K562 (cell line): ENCODE data around the gene GLIS2. TPM values are rescaled to one million over a fixed set of nuclear protein-coding genes. Genes with fewer than 3 reads are reported as not detected.

Source experiments
- CBX3 ChIP-seq, 2 experiments: IDR thresholded peaks; 1 replicate in 1 of 2; 2 replicates in 1 of 2; pipeline ENCODE4 v1.6.1; 2012; ENCODE audit warnings: inconsistent platforms in 2 of 2, low read length in 2 of 2, borderline replicate concordance in 1 of 2, control low read depth in 1 of 2
- ZNF174 ChIP-seq: fragments of 250-450 bp; sonication (Bioruptor Pico); IDR thresholded peaks from 2 replicates; pipeline ENCODE4 v1.4.0; 2020; ENCODE audit warnings: mild to moderate bottlenecking
- polyA plus RNA-seq, 8 experiments: library from polyadenylated mRNA; depleted of rRNA in 4 of 8; stranded (reverse) in 5 of 8; unstranded in 3 of 8; fragments of >200 nt; fragmentation: Nextera tagmentation in 2 of 8; fragmentation: Illumina TruSeq in 1 of 8; extraction: Ambion mirVana in 2 of 8; extraction: Trizol in 1 of 8; gene quantifications; 2 replicates each; pipeline versions ENCODE4 v1.2.1 to v1.2.3, GENCODE V29; 2011 to 2014; ENCODE audit warnings: inconsistent platforms in 1 of 8, missing spikeins in 1 of 8
- total RNA-seq, 7 experiments: library from RNA; depleted of rRNA in 6 of 7; stranded (reverse); fragments of >200 nt in 6 of 7; fragmentation: Illumina TruSeq in 2 of 7; extraction: Trizol in 2 of 7; gene quantifications; 2 replicates each; pipeline versions ENCODE4 v1.2.1 to v1.2.3, GENCODE V29; 2011 to 2021; ENCODE audit warnings: low replicate concordance in 1 of 7
- TF ChIP-seq, protein P1 (sequence below), 2 experiments: fragments of 450-650 bp; IDR thresholded peaks; 2 replicates each; pipeline ENCODE4 v1.6.1; 2016; ENCODE audit warnings: mild to moderate bottlenecking in 2 of 2, borderline replicate concordance in 1 of 2, low read depth in 1 of 2, moderate library complexity in 1 of 2

GLIS2 gene
- total and polyA plus RNA-seq, 9 of the 15 experiments (the other 6 are each of a cell fraction or from before 2014, with no cell fraction given), result 0.10 to 9.0 (median 0.57) TPM

DNA sequence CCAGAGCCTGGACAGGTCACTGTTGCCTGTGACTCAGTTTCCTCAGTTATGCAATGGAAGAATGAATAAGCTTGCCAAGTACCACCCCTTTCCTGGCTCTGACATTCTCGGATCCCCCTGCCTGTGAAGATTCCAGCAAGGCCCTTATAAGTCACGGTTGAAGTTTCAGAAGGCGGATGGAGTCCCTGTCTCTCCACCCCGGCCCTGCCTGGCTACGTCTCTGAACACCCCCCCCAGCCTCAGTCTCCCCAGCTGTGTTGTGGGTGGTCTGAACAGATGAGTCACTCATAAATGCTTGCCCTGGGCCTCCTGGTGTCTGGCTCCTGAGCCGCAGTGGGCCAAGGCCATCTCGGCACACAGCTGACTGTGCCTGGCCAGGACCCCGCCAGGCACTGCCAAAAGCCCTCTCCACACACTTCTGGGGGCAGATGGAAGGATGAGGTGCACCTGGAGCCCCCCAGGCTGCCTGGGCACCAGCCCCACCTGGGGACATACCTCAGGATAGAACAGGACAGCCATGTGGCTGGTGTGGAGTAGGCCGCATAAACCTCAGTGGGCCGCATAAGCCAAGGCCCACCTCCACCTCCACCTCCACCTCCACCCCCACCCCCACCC lies 71.2 kb downstream of the GLIS2 start (continued):
- TF ChIP-seq, protein P1, sequence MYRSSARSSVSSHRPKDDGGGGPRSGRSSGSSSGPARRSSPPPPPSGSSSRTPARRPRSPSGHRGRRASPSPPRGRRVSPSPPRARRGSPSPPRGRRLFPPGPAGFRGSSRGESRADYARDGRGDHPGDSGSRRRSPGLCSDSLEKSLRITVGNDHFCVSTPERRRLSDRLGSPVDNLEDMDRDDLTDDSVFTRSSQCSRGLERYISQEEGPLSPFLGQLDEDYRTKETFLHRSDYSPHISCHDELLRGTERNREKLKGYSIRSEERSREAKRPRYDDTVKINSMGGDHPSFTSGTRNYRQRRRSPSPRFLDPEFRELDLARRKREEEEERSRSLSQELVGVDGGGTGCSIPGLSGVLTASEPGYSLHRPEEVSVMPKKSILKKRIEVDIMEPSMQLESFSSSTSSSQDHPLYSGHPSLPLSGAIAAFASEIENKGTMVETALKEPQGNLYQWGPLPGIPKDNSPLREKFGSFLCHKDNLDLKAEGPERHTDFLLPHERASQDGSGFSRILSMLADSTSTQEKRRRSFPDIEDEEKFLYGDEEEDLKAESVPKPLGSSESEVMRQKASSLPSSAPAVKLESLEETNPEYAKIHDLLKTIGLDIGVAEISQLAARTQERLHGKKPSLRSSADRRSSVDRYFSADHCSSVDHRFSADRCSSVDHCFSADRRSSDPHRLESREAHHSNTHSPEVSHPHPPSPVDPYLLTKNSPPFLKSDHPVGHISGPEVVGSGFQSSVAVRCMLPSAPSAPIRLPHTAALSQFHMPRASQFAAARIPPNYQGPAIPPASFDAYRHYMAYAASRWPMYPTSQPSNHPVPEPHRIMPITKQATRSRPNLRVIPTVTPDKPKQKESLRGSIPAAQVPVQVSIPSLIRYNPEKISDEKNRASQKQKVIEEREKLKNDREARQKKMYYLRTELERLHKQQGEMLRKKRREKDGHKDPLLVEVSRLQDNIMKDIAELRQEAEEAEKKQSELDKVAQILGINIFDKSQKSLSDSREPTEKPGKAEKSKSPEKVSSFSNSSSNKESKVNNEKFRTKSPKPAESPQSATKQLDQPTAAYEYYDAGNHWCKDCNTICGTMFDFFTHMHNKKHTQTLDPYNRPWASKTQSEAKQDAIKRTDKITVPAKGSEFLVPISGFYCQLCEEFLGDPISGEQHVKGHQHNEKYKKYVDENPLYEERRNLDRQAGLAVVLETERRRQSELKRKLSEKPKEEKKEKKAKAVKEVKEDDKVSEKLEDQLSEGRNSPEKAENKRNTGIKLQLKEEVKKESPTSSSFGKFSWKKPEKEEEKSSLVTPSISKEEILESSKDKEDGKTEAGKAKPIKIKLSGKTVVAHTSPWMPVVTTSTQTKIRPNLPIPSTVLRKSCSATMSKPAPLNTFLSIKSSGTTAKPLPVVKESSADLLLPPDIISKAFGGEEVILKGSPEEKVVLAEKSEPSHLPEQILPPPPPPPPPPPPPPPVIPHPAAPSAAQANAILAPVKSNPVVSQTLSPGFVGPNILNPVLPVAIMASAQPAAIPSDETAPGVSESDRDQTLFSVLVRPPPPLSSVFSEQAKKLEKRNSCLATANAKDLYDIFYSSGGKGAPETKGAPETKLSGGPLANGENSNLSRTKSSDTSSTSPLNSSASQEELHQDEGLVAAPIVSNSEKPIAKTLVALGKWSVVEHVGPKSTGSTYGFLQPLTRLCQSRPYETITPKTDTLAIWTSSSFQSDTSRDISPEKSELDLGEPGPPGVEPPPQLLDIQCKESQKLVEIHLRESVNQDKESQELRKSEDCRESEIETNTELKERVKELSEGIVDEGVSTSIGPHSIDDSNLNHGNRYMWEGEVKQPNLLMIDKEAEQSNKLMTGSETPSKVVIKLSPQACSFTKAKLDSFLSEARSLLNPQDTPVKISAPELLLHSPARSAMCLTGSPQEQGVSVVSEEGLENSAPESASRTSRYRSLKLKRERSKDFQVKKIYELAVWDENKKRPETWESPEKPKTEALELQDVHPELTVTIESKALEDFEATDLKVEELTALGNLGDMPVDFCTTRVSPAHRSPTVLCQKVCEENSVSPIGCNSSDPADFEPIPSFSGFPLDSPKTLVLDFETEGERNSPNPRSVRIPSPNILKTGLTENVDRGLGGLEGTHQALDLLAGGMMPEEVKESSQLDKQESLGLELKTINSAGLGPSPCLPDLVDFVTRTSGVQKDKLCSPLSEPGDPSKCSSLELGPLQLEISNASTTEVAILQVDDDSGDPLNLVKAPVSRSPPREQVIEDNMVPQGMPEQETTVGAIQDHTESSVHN (IDR thresholded peaks at IDR 0.05; ENCODE audit: borderline replicate concordance in 1 of 2, low read depth in 1 of 2), result no peak
- TF ChIP-seq ZNF174 (CRISPR knock-in tag), result no peak
- no peak for TF ChIP-seq CBX3 (IDR thresholded peaks at IDR 0.05; ENCODE audit: borderline replicate concordance in 1 of 2, low read length in 2 of 2)
